Measurements from ENCODE around the gene UBIAD1.

Gene UBIAD1

GRCh38 chr1:11334261-11334804 is 61.3 kb downstream of the UBIAD1 start:
- H3K4me3 ChIP-seq (ENCODE audit: low read depth, low read length): no peak overlapping the region

GRCh38 chr1:11334821-11335220 is 61.8 kb downstream of the UBIAD1 start:
- no peak overlapping the region for H3K4me3 ChIP-seq (ENCODE audit: low read depth, low read length)
- DNase-seq (ENCODE audit: low read depth): no peak

More at GRCh38 chr1:11334261-11334804, 61.3 kb downstream of the UBIAD1 start:
- DNase-seq (ENCODE audit: low read depth): no peak

GRCh38 chr1:11335417-11336056 is 62.5 kb downstream of the UBIAD1 start:
- no peak for DNase-seq (ENCODE audit: low read depth)
- no peak overlapping the region for H3K4me3 ChIP-seq (ENCODE audit: low read depth, low read length)

- no peak overlapping the region for H3K4me3 ChIP-seq (ENCODE audit: low read depth, low read length)
- DNase-seq (ENCODE audit: low read depth): no peak
Observed at GRCh38 chr1:11337580-11338073, 64.6 kb downstream of the UBIAD1 start.

Data from skeletal muscle cell (primary cell).